Stimulated activated CD4-positive, alpha-beta T cell treated with anti-CD3 and anti-CD28 coated beads, TNF-alpha, amount 100 ng/mL, for 48 hours (primary cell): ENCODE results near the gene DDX28.
A peak's percentile ranks its signal among the peaks of the same experiment; 100 is the strongest.
"Not testable (repeated sequence)": the region's sequence is repeated elsewhere in the genome, so short reads cannot be mapped to it uniquely, and the experiment has no call there.

Experiments
- DNase-seq, 3 donors: peaks; one replicate each; pipeline ENCODE4 v3.0.0-alpha.2; 2020; ENCODE audit warnings: low read depth in 3 of 3

Gene DDX28

DNA sequence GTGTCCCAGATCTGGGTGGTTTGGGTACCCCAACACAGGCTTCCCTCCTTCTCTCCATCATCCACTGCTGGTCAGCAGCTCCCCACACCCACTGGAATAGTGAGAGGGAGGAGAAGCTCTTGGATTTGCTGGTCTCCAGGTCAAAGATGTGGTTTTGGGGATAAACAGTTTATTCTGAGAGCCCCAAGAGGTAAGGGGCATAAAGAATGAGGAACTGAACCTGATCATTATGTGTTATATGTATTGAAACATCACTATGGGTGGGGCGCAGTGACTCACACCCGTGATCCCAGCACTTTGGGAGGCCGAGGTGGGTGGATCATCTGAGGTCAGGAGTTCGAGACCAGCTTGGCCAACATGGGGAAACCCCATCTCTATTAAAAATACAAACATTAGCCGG lies 27.6 kb downstream of the DDX28 start:
- no peak for DNase-seq

DNA sequence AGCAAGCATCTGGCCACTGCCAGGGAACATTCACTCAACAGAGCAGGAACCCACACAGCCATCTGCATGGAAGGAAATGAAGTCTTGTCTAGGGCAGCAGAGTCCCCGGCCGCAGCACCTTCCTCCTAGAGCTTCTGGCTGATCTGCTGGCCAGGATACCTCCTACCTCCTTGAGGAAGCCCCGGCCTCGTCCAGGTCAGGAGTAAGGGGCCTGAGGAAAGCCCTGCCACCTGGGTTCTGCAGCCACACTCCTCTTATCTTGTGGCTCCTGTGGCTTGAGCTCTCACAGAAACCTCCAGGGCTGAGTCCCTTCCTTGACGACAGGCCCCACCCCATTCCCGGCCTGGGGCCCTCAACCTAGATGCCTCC lies 29.0 kb downstream of the DDX28 start:
- DNase-seq, result not testable (repeated sequence)

DNA sequence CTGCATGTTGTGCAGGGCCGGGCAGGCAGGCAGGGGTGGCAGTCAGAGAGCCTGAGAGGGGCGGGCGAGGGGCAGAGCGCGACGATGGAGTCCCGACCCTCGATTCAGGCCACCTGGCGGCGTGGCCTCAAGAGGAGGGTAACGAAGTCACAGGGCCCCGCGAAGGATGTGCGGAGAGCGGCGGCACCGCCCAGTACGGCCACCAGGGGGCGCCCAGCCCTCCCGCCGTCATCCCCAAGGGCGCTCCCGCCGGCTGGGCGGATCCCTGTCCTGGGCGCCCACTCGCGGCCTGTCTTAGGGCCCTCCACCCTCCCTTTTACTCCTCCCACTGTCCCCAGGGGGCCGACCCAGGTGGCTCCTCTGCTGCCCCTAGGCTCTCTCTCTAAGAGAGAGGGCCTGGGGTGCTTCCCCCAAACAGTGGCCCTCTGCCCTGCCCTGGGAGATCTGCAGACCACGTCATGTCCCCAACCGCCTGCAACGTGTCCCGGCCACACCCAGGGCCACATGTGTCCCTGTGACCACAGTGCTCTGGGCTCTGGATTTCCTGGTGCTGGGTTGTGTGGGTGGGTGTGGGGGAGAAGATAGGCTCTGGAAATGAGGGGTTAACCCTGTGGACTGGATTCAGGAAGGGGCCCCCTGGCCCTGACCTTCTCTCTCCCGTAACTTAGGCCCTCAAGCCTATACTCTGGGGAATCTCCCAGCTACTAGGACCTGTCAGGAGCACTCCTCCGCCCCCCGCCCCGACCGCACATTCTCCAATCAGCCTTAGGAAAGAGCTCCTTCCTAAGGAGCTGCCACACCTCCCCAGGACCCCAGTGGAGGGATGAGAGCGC lies 29.6 kb downstream of the DDX28 start:
- peak; percentile 74 to 77 (median 75) for DNase-seq

DNA sequence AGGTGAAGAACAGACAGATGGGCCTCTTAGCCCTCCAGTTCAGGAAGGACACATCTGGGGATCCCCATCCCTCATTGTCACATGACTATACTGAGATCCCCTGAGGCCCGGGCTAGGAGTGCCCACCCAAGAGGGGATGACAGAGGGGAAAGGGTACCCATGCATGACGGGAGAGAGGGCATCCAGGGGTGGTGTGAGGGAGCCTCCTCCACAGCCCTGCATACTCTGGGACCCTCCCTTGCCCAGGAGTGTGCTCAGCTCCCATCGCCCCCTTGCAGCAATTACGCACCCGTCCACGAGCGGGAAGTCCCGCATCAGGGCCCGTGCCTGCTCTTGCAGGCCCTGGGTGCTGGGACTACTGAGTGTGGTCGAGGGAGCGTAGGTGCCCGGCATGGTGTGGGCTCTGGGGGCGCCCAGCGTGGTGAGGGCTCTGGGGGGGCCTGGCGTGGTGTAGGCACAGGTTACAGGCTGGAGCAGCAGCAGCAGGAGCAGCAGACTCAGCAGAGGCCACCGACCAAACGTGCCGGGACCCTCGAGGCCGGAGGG lies 30.3 kb downstream of the DDX28 start:
- no peak for DNase-seq

DNA sequence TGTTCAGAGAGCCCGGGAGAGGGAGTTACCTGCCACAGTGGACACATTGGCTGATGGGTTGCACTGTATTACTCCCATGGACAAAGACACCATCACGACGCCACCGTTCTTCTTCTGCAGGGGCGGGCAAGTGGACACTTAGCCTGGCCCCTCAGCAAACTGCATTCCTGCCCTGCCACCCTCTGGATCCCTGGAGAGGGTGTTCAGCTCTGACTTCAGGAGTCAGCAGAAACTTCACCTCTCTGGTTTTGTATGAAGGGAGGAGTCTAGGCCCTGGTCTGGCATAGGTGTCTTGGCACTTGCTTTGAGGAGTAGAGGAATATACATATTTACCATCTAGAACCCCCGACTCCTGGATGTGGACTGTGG lies 33.0 kb downstream of the DDX28 start:
- DNase-seq, result no peak

DNA sequence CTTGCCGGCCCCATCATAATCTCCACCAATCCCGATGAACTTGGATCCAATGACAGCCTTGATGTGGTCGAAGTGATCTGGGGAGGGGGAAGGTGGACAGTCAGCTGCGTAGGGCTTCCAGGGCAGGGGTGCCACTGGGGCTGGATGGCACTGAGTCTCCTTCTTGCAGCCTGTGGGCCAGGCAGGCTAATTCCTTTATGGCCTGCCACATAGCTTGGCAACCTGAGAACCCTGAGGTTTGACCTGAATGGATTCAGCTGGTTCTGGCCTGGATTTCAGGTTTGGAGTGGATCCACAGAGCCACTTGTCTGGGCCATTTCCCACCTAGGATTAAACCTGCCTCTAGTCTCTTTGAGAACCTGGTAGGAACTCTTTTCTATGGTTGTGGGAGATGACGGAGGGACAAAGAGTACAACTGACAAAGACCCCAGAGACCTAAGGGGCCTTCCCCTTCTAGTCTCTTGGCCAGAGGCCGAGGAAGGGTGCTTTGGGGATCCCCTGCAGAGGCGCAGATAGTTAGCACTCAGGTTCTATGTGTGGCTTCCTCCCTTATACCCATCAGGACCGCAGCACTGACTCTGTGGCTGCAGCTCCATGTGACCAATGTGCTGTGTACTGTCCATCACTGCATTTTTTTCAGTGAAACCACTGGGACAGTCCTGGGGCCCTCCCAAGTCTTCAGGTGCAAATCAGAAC lies 33.6 kb downstream of the DDX28 start:
- DNase-seq, result no peak

DNA sequence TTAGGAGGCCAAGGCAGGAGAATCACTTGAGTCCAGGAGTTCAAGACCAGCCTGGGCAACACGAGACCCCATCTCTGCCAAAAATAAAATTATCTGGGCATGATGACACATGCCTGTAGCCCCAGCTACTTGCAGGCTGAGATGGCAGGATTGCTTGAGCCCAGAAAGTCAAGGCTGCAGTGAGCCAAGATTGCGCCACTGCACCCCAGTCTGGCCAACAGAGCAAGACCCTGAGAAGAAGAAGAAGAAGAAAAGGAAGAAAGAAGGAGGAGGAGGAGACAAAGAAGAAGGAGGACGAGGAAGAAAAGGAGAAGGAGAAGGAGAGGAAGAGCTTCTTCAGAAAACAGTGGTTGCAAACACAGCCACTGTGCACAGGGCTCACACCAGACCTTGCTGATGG lies 34.4 kb downstream of the DDX28 start:
- no peak for DNase-seq

DNA sequence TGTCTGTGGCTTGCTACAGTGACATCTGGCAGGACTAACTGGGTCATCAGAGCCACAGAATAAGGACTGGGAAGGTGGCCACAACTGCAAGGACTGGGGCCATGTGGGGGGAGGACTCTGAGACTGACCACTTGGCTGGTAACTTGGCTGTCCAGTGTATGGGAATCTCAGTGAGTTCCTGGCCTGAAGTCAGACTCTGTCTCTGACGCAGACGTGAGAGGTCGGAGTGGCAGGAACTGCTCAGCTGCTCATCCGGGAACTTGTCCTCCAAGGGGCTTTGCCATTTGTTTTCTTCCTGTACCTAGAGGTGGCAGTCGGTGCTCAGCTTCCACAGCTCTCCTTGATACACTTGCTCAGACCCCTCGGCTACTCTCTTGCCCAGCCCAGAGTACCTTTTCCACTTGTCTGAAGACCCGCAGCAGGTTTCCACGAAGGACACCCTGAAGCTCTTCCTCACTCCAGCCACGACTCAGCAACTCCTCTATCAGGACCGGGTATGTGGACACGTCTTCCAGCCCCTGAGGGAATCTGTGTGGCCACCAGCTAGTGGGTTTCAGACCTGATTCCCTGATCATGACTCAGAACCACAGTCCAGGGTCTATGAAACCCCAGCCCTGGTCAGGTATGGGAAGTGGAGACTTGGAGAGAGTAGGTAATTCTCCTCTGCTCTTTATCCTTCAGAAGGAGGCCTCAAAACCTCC lies 35.4 kb downstream of the DDX28 start:
- DNase-seq, result no peak

DNA sequence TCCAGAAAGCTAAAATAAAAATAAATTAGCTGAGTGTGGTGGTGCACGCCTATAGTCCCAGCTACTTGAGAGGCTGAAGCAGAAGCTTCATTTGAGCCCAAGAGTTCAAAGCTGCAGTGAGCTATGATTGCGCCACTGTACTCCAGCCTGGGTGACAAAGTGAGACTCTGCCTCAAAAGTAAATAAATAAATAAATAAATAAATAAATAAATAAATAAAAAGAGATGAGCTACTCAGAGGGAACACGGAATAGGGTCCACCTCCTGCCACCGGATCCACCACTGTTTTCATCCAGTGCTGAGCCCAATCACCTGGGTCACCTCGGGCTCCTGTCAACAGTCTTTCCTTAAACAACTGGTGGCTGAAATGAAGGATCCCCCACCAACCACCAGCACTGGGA lies 36.1 kb downstream of the DDX28 start:
- no peak for DNase-seq

DNA sequence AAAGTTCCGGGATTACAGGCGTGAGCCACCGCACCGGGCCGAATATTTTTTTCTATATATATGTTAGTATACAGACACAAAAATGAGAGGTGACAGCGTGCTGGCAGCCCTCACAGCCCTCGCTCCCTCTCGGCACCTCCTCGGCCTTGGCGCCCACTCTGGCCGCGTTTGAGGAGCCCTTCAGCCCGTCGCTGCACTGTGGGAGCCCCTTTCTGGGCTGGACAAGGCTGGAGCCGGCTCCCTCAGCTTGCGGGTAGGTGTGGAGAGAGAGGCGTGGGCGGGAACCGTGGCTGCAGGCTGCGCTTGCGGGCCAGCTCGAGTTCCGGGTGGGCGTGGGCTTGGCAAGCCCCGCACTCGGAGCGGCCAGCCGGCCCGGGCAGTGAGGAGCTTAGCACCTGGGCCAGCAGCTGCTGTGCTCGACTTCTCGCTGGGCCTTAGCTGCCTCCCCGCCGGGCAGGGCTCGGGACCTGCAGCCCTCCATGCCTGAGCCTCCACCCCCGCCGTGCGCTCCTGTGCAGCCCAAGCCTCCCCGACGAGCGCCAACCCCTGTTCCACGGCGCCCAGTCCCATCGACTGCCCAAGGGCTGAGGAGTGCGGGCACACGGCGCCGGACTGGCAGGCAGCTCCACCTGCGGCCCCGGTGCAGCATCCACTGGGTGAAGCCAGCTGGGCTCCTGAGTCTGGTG lies 40.9 kb downstream of the DDX28 start:
- DNase-seq, result no peak

DNA sequence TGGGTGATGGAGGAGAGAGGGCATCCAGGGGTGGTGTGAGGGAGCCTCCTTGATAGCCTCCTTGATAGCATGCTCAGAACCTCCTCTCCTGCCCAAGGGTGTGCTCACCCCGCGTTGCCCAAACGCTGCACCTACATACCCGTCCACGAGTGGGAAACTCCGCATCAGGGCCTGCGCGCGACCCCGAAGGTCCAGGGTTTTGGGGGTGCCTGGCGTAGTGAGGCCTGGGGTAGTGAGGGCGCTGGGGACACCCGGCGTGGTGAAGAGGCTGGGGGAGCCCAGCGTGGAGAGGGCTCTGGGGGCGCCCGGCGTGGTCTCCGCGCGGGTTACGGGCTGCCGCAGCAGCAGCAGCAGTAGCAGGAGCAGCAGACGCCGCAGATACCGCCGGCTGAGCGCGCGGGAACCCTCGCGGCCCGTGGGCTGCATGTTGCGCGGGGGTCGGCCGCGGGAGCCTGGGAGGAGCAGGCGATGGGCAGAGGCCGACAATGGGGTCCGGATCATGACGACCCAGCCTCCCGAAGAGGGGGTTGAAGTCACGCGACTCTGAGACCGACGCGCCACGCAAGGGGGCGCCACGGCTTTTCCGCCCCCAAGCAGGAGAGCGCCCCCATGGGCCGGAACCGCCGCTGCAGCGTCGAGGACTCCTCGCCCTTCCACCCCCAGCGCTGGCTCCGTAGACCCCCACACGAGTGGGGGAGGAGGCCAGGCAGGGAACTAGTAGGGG lies 42.9 kb downstream of the DDX28 start, which contains the start of gene DPEP3:
DPEP3 (minus strand) TSS at position 545 of the 724 bp plus-strand sequence; CDS start at position 426, 119 bp downstream.
- DNase-seq, result no peak

DNA sequence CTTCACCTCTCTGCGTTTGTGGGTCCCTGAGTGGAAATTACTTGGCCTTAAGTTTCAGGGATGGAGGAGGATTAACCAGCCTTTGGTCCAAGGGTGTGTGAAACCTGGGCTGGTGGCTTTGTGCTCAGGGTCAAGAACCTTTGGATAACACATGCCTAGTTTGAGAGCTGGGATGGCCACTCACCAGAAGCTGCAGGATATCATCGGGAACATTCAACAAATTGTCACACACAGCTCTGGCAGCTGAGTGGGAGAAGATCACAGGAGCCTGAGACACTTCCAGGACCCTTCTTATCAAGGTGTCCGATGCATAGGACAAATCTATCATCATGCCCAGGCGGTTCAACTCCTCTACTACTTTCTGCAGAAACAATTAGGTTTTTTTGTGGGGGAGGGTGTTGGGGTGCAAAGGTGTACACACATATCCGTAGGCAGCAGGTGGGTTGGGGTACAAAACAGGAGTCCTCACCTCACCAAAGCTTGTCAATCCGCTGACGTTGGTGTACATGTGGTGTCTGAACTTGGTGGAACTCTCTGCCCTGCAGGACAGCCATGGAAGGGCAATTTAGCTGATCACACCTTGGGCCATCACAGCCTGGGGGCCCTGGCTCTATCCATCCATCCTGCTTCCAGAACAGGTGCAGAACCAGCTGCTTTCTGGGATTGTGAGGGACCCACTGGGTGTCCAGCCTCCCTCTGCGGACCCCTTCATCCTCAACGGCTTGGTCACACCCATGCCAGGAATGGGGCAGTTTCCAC lies 45.4 kb downstream of the DDX28 start:
- DNase-seq, result no peak

DNA sequence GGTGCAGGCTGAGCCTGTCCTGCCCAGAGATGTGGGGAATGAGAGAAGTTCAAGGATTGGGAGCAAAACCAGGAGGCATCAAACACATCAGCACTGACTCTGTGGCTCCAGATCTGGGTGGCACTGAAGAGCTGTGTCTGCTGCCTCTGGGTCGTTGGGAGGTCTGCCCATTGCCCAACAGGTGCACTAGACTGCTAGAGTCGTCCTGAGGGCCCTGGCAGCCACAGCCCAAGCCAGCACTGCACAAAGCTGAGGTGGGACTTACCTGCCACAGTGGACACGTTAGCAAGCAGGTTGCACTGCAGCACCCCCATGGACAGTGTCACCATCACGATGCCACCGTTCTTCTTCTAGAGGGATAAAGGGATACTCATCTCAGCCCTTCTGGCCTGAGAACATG lies 46.0 kb downstream of the DDX28 start:
- DNase-seq, result no peak

DNA sequence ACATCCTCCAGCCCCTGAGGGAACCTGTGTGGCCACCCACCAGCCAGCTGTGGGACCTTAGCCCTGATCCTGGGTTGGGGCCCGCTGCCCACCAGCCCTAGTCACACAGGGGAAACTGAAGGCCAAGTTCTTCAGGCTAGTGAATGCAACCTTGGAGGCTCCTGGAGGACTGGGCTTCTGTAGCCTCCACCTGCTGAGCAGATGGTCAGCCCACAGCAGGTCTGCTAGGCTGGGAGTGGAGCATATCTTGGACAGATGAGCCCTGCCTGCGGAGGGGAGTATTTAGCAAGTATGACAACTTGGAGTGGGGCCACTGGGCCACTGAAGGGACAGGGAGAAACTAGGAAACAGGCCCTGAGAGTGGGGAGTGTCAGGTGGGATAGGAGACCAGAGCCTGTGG lies 46.8 kb downstream of the DDX28 start:
- DNase-seq, result no peak

DNA sequence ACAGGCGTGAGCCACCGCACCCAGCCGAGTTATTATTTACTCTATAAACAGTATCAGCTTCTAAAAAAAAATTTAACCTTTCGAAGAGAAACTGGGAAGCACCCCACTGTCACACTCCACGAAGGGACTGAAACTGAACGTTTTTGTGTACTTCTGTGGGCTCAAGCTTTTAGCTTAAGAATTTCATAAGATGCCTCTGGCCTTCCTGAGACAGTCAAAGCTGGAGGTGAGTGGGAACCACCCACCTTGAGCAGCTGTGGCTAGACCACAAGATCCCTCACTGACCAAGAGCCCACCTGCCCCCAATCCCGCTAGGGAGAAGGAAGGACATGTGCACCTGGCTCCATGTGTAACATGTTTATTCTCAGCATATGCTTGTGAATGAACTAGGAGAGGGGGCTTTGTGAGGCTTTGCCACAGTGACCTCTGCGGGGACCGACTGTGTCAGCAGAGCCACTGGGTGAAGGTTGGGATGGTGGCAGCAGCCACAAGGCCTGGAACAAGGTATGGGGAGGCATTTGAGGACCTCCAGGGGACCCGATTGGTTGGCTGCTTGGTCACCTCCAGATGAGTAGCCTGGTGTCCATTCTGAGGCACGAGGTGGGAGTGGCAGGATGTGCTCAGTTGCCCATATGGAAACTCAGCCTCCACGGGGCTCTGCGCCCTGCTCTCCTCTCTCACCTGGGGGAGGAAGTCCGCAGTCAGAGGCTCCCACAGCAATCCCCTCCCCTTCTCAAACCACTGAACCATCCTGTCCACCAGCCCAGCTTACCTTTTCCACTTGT lies 47.5 kb downstream of the DDX28 start:
- DNase-seq, result no peak

DNA sequence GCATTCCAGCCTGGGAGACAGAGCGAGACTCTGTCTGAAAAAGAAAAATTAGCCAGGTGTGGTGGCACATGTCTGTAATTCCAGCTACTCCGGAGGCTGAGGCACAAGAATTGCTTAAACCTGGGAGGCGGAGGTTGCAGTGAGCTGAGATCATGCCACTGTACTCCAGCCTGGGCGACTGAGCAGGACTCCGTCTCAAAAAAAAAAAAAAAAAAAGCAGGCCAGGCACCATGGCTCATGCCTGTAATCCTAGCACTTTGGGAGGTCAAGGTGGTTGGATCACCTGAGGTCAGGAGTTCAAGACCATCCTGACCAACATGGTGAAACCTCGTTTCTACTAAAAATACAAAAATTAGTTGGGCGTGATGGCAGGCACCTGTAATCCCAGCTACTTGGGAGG lies 50.7 kb downstream of the DDX28 start:
- not testable (repeated sequence) for DNase-seq

DNA sequence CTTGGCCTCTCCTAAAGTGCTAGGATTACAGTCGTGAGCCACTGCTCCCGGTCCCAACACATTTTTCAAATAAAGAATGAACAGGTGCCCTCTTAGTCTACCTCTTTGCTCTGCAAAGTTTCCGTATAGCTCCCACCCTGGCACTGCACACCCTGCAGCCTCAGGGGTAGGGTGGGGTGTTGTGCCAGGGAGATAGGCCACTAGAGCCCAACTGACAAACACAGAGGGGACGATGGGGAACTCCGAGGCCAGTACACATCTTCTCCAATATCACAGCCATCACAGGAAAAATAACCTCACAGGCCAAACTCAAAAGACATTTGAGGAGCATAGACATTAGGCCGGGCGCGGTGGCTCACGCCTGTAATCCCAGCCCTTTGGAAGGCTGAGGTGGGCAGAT lies 51.9 kb downstream of the DDX28 start:
- DNase-seq, result no peak
